Skeletal muscle tissue (tissue), 4 donors: ENCODE results near the gene EDDM3A. TPM values are rescaled to one million over a fixed set of nuclear protein-coding genes. Genes with fewer than 3 reads are reported as not detected.

Experiments used
- H3K27ac ChIP-seq: one replicate; pipeline ENCODE4 v1.7.0; 2013; ENCODE audit warnings: mild to moderate bottlenecking, low read depth, low read length, inconsistent platforms
- H3K27me3 ChIP-seq, 3 donors: one replicate each; pipeline ENCODE4 v1.7.0; 2013; ENCODE audit warnings: low read length in 3 of 3; ENCODE audit not compliant: control insufficient read depth in 3 of 3, insufficient read depth in 3 of 3
- H3K36me3 ChIP-seq, 3 donors: one replicate each; pipeline ENCODE4 v1.7.0; 2013; ENCODE audit warnings: low read length in 3 of 3; ENCODE audit not compliant: control insufficient read depth in 3 of 3, insufficient read depth in 3 of 3
- H3K4me1 ChIP-seq, 3 donors: one replicate each; pipeline ENCODE4 v1.7.0; 2013; ENCODE audit warnings: low read length in 3 of 3, mild to moderate bottlenecking in 3 of 3; ENCODE audit not compliant: control insufficient read depth in 3 of 3, insufficient read depth in 3 of 3
- H3K4me3 ChIP-seq, 3 donors: one replicate each; pipeline ENCODE4 v1.7.0; 2013; ENCODE audit warnings: low read length in 3 of 3
- H3K9ac ChIP-seq, 3 donors: one replicate each; pipeline ENCODE4 v1.7.0; 2013; ENCODE audit warnings: low read length in 3 of 3, mild to moderate bottlenecking in 3 of 3, moderate library complexity in 2 of 3, low read depth in 1 of 3
- H3K9me3 ChIP-seq, 3 donors: one replicate each; pipeline ENCODE4 v1.7.0; 2013; ENCODE audit warnings: low read length in 3 of 3; ENCODE audit not compliant: control insufficient read depth in 3 of 3
- total RNA-seq: library from RNA; depleted of rRNA; stranded (reverse); fragments of >200 nt; gene quantifications from one replicate; pipeline ENCODE4 v1.2.3, GENCODE V29; 2014
- donor health status: Osteomylitis.

Gene EDDM3A
- total RNA-seq, 1 donor from 2014 or later: not detected

- no peaks in the 10 kb centered on the region for H3K4me1 ChIP-seq
- no peaks in the 10 kb centered on the region for H3K9me3 ChIP-seq
- peaks cover 0 to 4% (median 0%) of the 10 kb centered on the region in 3 donors for H3K27me3 ChIP-seq
- H3K27ac ChIP-seq: no peak overlapping the region
- H3K4me3 ChIP-seq: no peak overlapping the region
- no peak overlapping the region for H3K9ac ChIP-seq
- no peaks in the 10 kb centered on the region for H3K36me3 ChIP-seq
Observed at GRCh38 chr14:20794644-20795369, 49.1 kb downstream of the EDDM3A start.

- H3K4me1 ChIP-seq: peaks cover 0 to 3% (median 0%) of the 10 kb centered on the region in 3 donors
- no peak overlapping the region for H3K27ac ChIP-seq
Observed at GRCh38 chr14:20797164-20797563, 51.5 kb downstream of the EDDM3A start.

More at GRCh38 chr14:20797164-20797563, 51.5 kb downstream of the EDDM3A start:
- no peaks in the 10 kb centered on the region for H3K9me3 ChIP-seq
- no peak overlapping the region for H3K4me3 ChIP-seq
- no peak overlapping the region for H3K9ac ChIP-seq
- no peaks in the 10 kb centered on the region for H3K36me3 ChIP-seq
- H3K27me3 ChIP-seq: peaks cover 3 to 13% (median 8%) of the 10 kb centered on the region in 3 donors

Other genes with a start within 250 kb of the EDDM3A start
- not detected for gene RNASE10, start 240.3 kb upstream of the EDDM3A start, total RNA-seq
- not detected for gene RNASE9, start 184.8 kb upstream of the EDDM3A start, total RNA-seq
- gene RNASE11, start 157.9 kb upstream of the EDDM3A start, total RNA-seq: not detected
- gene RNASE12, start 154.5 kb upstream of the EDDM3A start, total RNA-seq: not detected
- not detected for gene OR6S1, start 104.2 kb upstream of the EDDM3A start, total RNA-seq
- gene RNASE4, start 61.3 kb upstream of the EDDM3A start, total RNA-seq: 17.7 TPM
- 3.7 TPM for gene ANG, start 57.1 kb upstream of the EDDM3A start, total RNA-seq
- not detected for gene EDDM3B, start 22.5 kb downstream of the EDDM3A start, total RNA-seq
- gene RNASE6, start 35.4 kb downstream of the EDDM3A start, total RNA-seq: 5.2 TPM
- gene RNASE1, start 57.0 kb downstream of the EDDM3A start, total RNA-seq: 113 TPM
- gene RNASE3, start 145.5 kb downstream of the EDDM3A start, total RNA-seq: not detected
- not detected for gene RNASE2, start 209.6 kb downstream of the EDDM3A start, total RNA-seq
- 45.4 TPM for gene METTL17, start 244.1 kb downstream of the EDDM3A start, total RNA-seq